MM.1S (cell line): ENCODE data around the gene PTPDC1.

ENCODE experiments used
- DNase-seq: peaks from one replicate; pipeline ENCODE4 v3.0.0-alpha.2; 2015
- H2AFZ ChIP-seq: fragments of 300-600 bp; sonication (generic); 2 replicates; pipeline ENCODE4 v1.6.0; 2016; ENCODE audit warnings: antibody characterized with exemption, low read length
- H3F3A ChIP-seq: fragments of 300-600 bp; sonication (generic); 2 replicates; pipeline ENCODE4 v1.6.1; 2016; ENCODE audit warnings: mild to moderate bottlenecking, antibody characterized with exemption, low read length, moderate library complexity, mixed read lengths; ENCODE audit not compliant: insufficient read depth
- H3K27ac ChIP-seq: fragments of 300-600 bp; sonication (generic); 2 replicates; pipeline ENCODE4 v1.5.1; 2016; ENCODE audit warnings: mild to moderate bottlenecking, low read length
- H3K27me3 ChIP-seq: fragments of 300-600 bp; sonication (generic); replicated peaks from 2 replicates; pipeline ENCODE4 v1.6.0; 2016; ENCODE audit warnings: low read length; ENCODE audit not compliant: insufficient read depth
- H3K36me3 ChIP-seq: fragments of 300-600 bp; sonication (generic); replicated peaks from 2 replicates; pipeline ENCODE4 v1.6.1; 2016; ENCODE audit warnings: mild to moderate bottlenecking, low read length, mixed read lengths; ENCODE audit not compliant: insufficient read depth
- H3K4me1 ChIP-seq: fragments of 300-600 bp; sonication (generic); 2 replicates; pipeline ENCODE4 v1.6.1; 2016; ENCODE audit warnings: low read length, mixed read lengths
- H3K4me2 ChIP-seq: fragments of 300-600 bp; sonication (generic); 2 replicates; pipeline ENCODE4 v1.6.0; 2016; ENCODE audit warnings: low read depth, low read length
- H3K4me3 ChIP-seq: fragments of 300-600 bp; sonication (generic); 2 replicates; pipeline ENCODE4 v1.5.1; 2016; ENCODE audit warnings: low read length, mixed read lengths
- H3K79me2 ChIP-seq: fragments of 300-600 bp; sonication (generic); 2 replicates; pipeline ENCODE4 v1.6.1; 2016; ENCODE audit warnings: mixed run types, low read length, mixed read lengths
- H3K9ac ChIP-seq: fragments of 300-600 bp; sonication (generic); 2 replicates; pipeline ENCODE4 v1.6.1; 2016; ENCODE audit warnings: low read length, mixed read lengths
- H3K9me2 ChIP-seq: fragments of 300-600 bp; sonication (generic); replicated peaks from 2 replicates; pipeline ENCODE4 v1.6.1; 2016; ENCODE audit warnings: mild to moderate bottlenecking, low read length, mixed read lengths; ENCODE audit not compliant: insufficient read depth
- H3K9me3 ChIP-seq: fragments of 300-600 bp; sonication (generic); replicated peaks from 2 replicates; pipeline ENCODE4 v1.6.1; 2016; ENCODE audit warnings: mild to moderate bottlenecking, low read length, mixed read lengths; ENCODE audit not compliant: insufficient read depth
- H4K20me1 ChIP-seq: fragments of 300-600 bp; sonication (generic); 2 replicates; pipeline ENCODE4 v1.6.1; 2016; ENCODE audit warnings: mild to moderate bottlenecking, low read length, moderate library complexity, mixed read lengths; ENCODE audit not compliant: insufficient read depth
- EZH2 ChIP-seq: fragments of 300-600 bp; sonication (generic); optimal IDR thresholded peaks from 2 replicates; pipeline ENCODE3; 2017; ENCODE audit warnings: low read depth, mild to moderate bottlenecking, antibody characterized with exemption, low read length, mixed read lengths
- EZH2phosphoT487 ChIP-seq: fragments of 300-600 bp; sonication (generic); IDR thresholded peaks from 2 replicates; pipeline ENCODE4 v1.6.1; 2018; ENCODE audit warnings: antibody characterized with exemption, low read length
- TF ChIP-seq, protein P1 (sequence below): fragments of 300-600 bp; sonication (generic); IDR thresholded peaks from 2 replicates; pipeline ENCODE4 v1.5.1; 2016; ENCODE audit warnings: antibody characterized with exemption, low read length, mixed read lengths

Gene PTPDC1

DNA sequence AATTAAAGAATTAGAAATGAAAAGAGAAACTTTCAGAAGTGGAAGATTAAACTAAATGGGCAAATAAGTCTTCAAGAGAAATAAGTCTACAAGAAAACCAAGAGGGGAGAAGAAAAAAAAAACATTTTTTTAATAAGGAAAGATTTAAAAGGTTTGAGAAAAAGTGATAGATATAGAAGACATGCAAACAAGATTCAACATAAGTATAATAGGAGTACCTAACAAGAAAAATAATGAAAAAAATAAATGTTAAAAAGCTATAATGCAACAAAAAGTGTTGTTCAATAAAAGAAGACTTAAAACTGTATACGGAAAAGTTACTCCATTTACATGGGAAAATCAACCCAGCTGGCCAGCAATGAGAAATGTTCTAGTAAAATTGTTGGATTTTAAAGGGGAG lies 42.6 kb downstream of the PTPDC1 start:
- no peaks in the 10 kb centered on the region for H3K4me1 ChIP-seq
- no peak for TF ChIP-seq EZH2phosphoT487
- TF ChIP-seq, protein P1, sequence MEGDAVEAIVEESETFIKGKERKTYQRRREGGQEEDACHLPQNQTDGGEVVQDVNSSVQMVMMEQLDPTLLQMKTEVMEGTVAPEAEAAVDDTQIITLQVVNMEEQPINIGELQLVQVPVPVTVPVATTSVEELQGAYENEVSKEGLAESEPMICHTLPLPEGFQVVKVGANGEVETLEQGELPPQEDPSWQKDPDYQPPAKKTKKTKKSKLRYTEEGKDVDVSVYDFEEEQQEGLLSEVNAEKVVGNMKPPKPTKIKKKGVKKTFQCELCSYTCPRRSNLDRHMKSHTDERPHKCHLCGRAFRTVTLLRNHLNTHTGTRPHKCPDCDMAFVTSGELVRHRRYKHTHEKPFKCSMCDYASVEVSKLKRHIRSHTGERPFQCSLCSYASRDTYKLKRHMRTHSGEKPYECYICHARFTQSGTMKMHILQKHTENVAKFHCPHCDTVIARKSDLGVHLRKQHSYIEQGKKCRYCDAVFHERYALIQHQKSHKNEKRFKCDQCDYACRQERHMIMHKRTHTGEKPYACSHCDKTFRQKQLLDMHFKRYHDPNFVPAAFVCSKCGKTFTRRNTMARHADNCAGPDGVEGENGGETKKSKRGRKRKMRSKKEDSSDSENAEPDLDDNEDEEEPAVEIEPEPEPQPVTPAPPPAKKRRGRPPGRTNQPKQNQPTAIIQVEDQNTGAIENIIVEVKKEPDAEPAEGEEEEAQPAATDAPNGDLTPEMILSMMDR, result no peak
- H3F3A ChIP-seq, result no peaks in the 10 kb centered on the region
- H3K36me3 ChIP-seq, result no peaks in the 10 kb centered on the region
- no peak overlapping the region for H3K9ac ChIP-seq
- no peaks in the 10 kb centered on the region for H3K79me2 ChIP-seq
- H4K20me1 ChIP-seq, result no peaks in the 10 kb centered on the region
- H2AFZ ChIP-seq, result no peak overlapping the region
- H3K9me2 ChIP-seq, result no peaks in the 10 kb centered on the region
- no peak overlapping the region for H3K4me2 ChIP-seq
- no peak overlapping the region for H3K27ac ChIP-seq
- H3K4me3 ChIP-seq, result no peak overlapping the region
- no peak for DNase-seq
- H3K9me3 ChIP-seq, result no peaks in the 10 kb centered on the region
- H3K27me3 ChIP-seq, result no peaks in the 10 kb centered on the region

DNA sequence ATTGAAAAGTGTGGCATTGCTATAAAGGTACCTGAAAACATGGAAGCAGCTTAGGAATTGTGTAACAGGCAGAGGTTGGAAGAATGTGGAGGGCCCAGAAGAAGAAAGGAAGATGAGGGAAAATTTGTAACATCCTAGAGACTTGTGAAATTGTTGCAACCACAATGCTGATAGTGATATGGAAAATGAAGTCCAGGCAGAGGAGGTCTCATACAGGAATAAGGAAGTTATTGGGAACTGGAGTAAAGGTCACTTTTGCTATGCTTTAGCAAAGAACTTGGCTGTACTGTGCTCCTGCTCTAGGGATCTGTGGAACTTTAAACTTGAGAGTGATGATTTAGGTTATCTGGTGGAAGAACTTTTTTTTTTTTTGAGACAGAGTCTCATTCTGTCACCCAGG lies 43.5 kb downstream of the PTPDC1 start:
- no peak overlapping the region for H3K4me2 ChIP-seq
- no peaks in the 10 kb centered on the region for H3K9me2 ChIP-seq
- no peak overlapping the region for H3K27ac ChIP-seq
- no peaks in the 10 kb centered on the region for H3K4me1 ChIP-seq
- no peak for DNase-seq
- no peak overlapping the region for H2AFZ ChIP-seq
- no peaks in the 10 kb centered on the region for H3K36me3 ChIP-seq
- H3K27me3 ChIP-seq, result no peaks in the 10 kb centered on the region
- no peak overlapping the region for H3K4me3 ChIP-seq
- H3K79me2 ChIP-seq, result no peaks in the 10 kb centered on the region
- H4K20me1 ChIP-seq, result no peaks in the 10 kb centered on the region
- H3K9me3 ChIP-seq, result no peaks in the 10 kb centered on the region
- no peaks in the 10 kb centered on the region for H3F3A ChIP-seq
- TF ChIP-seq, protein P1, result no peak
- TF ChIP-seq EZH2 (no peak), EZH2phosphoT487 (no peak)
- H3K9ac ChIP-seq, result no peak overlapping the region

DNA sequence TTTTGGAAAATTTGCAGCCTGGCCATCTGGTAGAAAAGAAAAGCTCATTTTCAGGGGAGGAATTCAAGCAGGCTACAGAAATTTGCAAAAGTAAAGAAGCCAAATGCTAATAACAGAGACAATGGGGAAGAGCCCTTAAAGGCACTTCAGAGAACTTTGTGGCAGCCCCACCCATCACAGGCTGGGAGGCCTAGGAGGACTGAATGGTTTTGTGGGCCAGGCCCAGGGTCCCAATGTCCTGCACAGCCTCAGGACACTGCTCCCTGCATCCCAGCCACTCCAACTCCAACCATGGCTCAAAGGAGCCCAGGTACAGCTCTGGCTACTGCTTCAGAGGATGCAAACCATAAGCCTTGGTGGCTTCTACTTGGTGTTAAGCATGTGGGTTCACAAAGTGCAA lies 44.3 kb downstream of the PTPDC1 start:
- no peak overlapping the region for H3K4me3 ChIP-seq

More for the DNA sequence above, 44.3 kb downstream of the PTPDC1 start:
- DNase-seq, result no peak
- TF ChIP-seq EZH2phosphoT487 (no peak), EZH2 (no peak)
- TF ChIP-seq, protein P1, result no peak
- Histone ChIP-seq H2AFZ (no peak overlapping the region), H3K79me2 (no peaks in the 10 kb centered on the region), H3K27me3 (no peaks in the 10 kb centered on the region), H3K4me1 (no peaks in the 10 kb centered on the region), H3K36me3 (no peaks in the 10 kb centered on the region), H3K9me2 (no peaks in the 10 kb centered on the region), H4K20me1 (no peaks in the 10 kb centered on the region), H3K4me2 (no peak overlapping the region), H3K27ac (no peak overlapping the region), H3K9me3 (no peaks in the 10 kb centered on the region), H3F3A (no peaks in the 10 kb centered on the region), H3K9ac (no peak overlapping the region)
